Liver (tissue), 9 donors: ENCODE data around the gene LTBP4. TPM values are rescaled to one million over a fixed set of nuclear protein-coding genes. Genes with fewer than 3 reads are reported as not detected.

Experiments
- DNase-seq: peaks from one replicate; pipeline ENCODE4 v3.0.0-alpha.2; 2017; ENCODE audit warnings: low spot score
- H3K27ac ChIP-seq, 2 donors: one replicate each; pipeline ENCODE4 v1.7.0; 2013; ENCODE audit warnings: inconsistent platforms in 2 of 2, low read length in 2 of 2, control low read depth in 1 of 2, low read depth in 1 of 2, mild to moderate bottlenecking in 1 of 2
- H3K27me3 ChIP-seq, 4 donors: one replicate each; pipeline versions ENCODE4 v1.6.1 to v1.7.0; 2013; ENCODE audit warnings: low read length in 3 of 4, inconsistent platforms in 1 of 4, mild to moderate bottlenecking in 1 of 4, moderate library complexity in 1 of 4; ENCODE audit not compliant: control insufficient read depth in 4 of 4, insufficient read depth in 4 of 4
- H3K36me3 ChIP-seq, 4 donors: one replicate each; pipeline versions ENCODE4 v1.6.1 to v1.7.0; 2013; ENCODE audit warnings: low read length in 3 of 4, mild to moderate bottlenecking in 3 of 4, low read depth in 1 of 4, moderate library complexity in 1 of 4; ENCODE audit not compliant: control insufficient read depth in 4 of 4, insufficient read depth in 3 of 4
- H3K4me1 ChIP-seq, 4 donors: one replicate each; pipeline versions ENCODE4 v1.6.1 to v1.7.0; 2013; ENCODE audit warnings: low read length in 3 of 4, mild to moderate bottlenecking in 3 of 4, moderate library complexity in 1 of 4; ENCODE audit not compliant: control insufficient read depth in 4 of 4, insufficient read depth in 4 of 4
- H3K4me3 ChIP-seq, 3 donors: one replicate each; pipeline versions ENCODE4 v1.6.1 to v1.7.0; 2013; ENCODE audit warnings: low read length in 3 of 3, control low read depth in 1 of 3, low read depth in 1 of 3, mild to moderate bottlenecking in 1 of 3
- H3K9ac ChIP-seq, 2 donors: one replicate each; pipeline ENCODE4 v1.7.0; 2013; ENCODE audit warnings: low read length in 2 of 2, mild to moderate bottlenecking in 2 of 2, moderate library complexity in 2 of 2, control low read depth in 1 of 2, low read depth in 1 of 2
- H3K9me3 ChIP-seq, 4 donors: one replicate each; pipeline versions ENCODE4 v1.6.1 to v1.7.0; 2013; ENCODE audit warnings: low read length in 3 of 4; ENCODE audit not compliant: control insufficient read depth in 4 of 4
- EGR1 ChIP-seq, 2 donors: IDR thresholded peaks; 2 replicates each; pipeline ENCODE4 v1.6.1; 2016 to 2018; ENCODE audit warnings: antibody characterized with exemption in 2 of 2, low read depth in 2 of 2
- FOXA2 ChIP-seq: IDR thresholded peaks from 2 replicates; pipeline ENCODE4 v1.6.1; 2016; ENCODE audit warnings: antibody characterized with exemption
- GABPA ChIP-seq, 2 donors: IDR thresholded peaks in 1 of 2; conservative IDR thresholded peaks in 1 of 2; 2 replicates each; pipeline ENCODE4 v1.6.1; 2016; ENCODE audit warnings: antibody characterized with exemption in 2 of 2, mild to moderate bottlenecking in 1 of 2, moderate library complexity in 1 of 2
- HNF4A ChIP-seq, 2 donors: conservative IDR thresholded peaks; 2 replicates each; pipeline ENCODE4 v1.6.1; 2016; ENCODE audit warnings: antibody characterized with exemption in 2 of 2, mild to moderate bottlenecking in 2 of 2
- JUND ChIP-seq, 2 donors: IDR thresholded peaks; 2 replicates each; pipeline ENCODE4 v1.6.1; 2016; ENCODE audit warnings: antibody characterized with exemption in 2 of 2
- NR2F2 ChIP-seq: IDR thresholded peaks from 2 replicates; pipeline ENCODE4 v1.6.1; 2016; ENCODE audit warnings: antibody characterized with exemption
- RAD21 ChIP-seq, 2 donors: IDR thresholded peaks; 2 replicates each; pipeline ENCODE4 v1.6.1; 2016; ENCODE audit warnings: antibody characterized with exemption in 2 of 2, mild to moderate bottlenecking in 2 of 2
- RXRA ChIP-seq, 2 donors: IDR thresholded peaks; 2 replicates each; pipeline ENCODE4 v1.6.1; 2017 to 2018; ENCODE audit warnings: antibody characterized with exemption in 2 of 2, mild to moderate bottlenecking in 1 of 2
- SP1 ChIP-seq: IDR thresholded peaks from 2 replicates; pipeline ENCODE4 v1.6.1; 2018; ENCODE audit warnings: antibody characterized with exemption, mild to moderate bottlenecking
- TAF1 ChIP-seq: conservative IDR thresholded peaks from 2 replicates; pipeline ENCODE4 v1.6.1; 2016; ENCODE audit warnings: antibody characterized with exemption, mild to moderate bottlenecking
- YY1 ChIP-seq: IDR thresholded peaks from 2 replicates; pipeline ENCODE4 v1.6.1; 2016; ENCODE audit warnings: antibody characterized with exemption, mild to moderate bottlenecking
- WGBS: extraction: QIAGEN DNeasy Blood & Tissue Kit; methylation state at CpG from one replicate; pipeline ENCODE4 v1.1.7; 2013; 5-methylcytosine and 5-hydroxymethylcytosine counted together
- polyA plus RNA-seq, 2 donors: library from polyadenylated mRNA; stranded (reverse) in 1 of 2; unstranded in 1 of 2; fragments of 200-250 nt in 1 of 2; fragments of >200 nt in 1 of 2; fragmentation: Nextera tagmentation in 1 of 2; extraction: Ambion mirVana in 1 of 2; gene quantifications; one replicate each; pipeline versions ENCODE4 v1.2.1 to v1.2.3, GENCODE V29; 2013 to 2015
- total RNA-seq, 2 donors: library from RNA; depleted of rRNA; stranded (reverse); fragments of >200 nt; gene quantifications; one replicate each; pipeline ENCODE4 v1.2.3, GENCODE V29; 2014
- TF ChIP-seq, protein P1 (sequence below): IDR thresholded peaks from 2 replicates; pipeline ENCODE4 v1.6.1; 2016; ENCODE audit warnings: antibody characterized with exemption, mild to moderate bottlenecking
- TF ChIP-seq, protein P2 (sequence below): IDR thresholded peaks from 2 replicates; pipeline ENCODE4 v1.6.1; 2016; ENCODE audit warnings: antibody characterized with exemption
- TF ChIP-seq, protein P3 (sequence below): IDR thresholded peaks from 2 replicates; pipeline ENCODE4 v1.6.1; 2016; ENCODE audit warnings: antibody characterized with exemption
- TF ChIP-seq, protein P4 (sequence below): IDR thresholded peaks from 2 replicates; pipeline ENCODE4 v1.6.1; 2016; ENCODE audit warnings: antibody characterized with exemption
- donor health status: healthy.
- donor health status: healthy.
- donor health status: healthy.
- donor health status: healthy.
- donor health status: healthy.

Gene LTBP4
- total and polyA plus RNA-seq, 4 donors = 9.6 to 28.7 (median 17.8) TPM

DNA sequence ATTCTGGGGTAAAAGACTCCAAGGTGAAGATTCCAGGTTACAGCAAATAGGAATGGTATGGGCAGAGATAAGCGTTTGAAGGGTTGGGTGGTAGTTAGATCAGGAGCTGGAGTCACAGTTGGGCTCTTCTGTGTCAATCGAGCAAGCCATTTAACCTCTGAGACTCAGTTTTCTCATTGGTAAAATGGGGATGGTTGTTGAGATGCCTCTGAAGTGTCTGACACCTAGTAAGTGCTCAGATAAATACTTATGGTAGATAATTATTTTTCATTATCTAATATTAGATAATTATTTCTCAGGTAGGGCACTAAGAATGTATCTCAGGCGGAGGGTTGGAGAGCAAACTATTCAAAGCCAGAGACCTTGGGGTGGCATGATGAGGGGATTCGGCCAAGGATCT lies 7.8 kb downstream of the LTBP4 start:
- H3K4me1 ChIP-seq = peaks cover 19 to 36% (median 24%) of the 10 kb centered on the region in 4 donors
- no peak for TF ChIP-seq GABPA (IDR thresholded peaks at IDR 0.05 in 1 of 2, conservative IDR thresholded peaks at IDR 0.05 in 1 of 2)
- WGBS = 74% methylated on average over 4 of the region's 4 CpGs
- H3K9me3 ChIP-seq = no peaks in the 10 kb centered on the region
- no peak for DNase-seq
- peaks cover 0 to 3% (median 0%) of the 10 kb centered on the region in 4 donors for H3K27me3 ChIP-seq
- no peak overlapping the region for H3K27ac ChIP-seq
- peaks cover 0 to 1% (median 0%) of the 10 kb centered on the region in 4 donors for H3K36me3 ChIP-seq
- no peak overlapping the region for H3K4me3 ChIP-seq
- no peak overlapping the region for H3K9ac ChIP-seq

DNA sequence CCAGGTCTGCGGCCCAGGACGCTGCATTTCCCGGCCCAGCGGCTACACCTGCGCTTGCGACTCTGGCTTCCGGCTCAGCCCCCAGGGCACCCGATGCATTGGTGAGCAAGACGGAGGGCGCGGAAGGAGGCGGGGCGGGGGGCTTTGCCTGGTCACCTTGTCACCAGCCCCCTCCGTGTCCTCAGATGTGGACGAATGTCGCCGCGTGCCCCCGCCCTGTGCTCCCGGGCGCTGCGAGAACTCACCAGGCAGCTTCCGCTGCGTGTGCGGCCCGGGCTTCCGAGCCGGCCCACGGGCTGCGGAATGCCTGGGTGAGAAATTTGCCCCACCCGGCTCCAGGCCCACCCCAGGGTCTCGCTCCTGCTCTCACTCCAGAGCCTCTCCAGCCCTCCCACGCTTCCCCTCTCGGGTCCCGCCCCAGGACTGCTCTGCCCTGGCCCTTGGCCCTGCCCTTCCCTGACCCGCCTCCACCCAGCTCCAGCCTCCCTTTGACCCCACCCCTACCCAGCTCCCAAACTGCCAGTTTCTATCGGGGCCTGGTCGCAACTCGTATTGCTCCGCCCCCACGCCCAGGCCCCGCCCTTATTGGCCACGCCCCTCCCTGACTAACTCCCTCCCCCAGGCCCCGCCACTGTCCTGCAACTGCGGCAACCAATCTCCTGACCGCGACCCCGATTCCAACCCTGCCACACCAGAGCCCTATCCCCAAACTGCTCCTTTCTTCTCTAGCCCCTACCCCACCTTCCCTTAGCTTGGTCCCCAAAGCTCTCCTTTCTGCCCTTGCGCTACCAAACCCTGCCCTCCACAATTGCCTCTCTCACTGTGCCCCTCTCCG lies 8.6 kb downstream of the LTBP4 start:
- Histone ChIP-seq H3K36me3 (peaks cover 0 to 1% (median 0%) of the 10 kb centered on the region in 4 donors), H3K27ac (peak overlapping the region; percentile 51 to 58), H3K4me3 (peak overlapping the region in 2 of 3 donors; percentile 24 to 50), H3K9ac (no peak overlapping the region), H3K9me3 (no peaks in the 10 kb centered on the region), H3K27me3 (peaks cover 0 to 4% (median 1%) of the 10 kb centered on the region in 4 donors), H3K4me1 (peaks cover 14 to 36% (median 19%) of the 10 kb centered on the region in 4 donors)
- peak; percentile 52 to 73 for TF ChIP-seq RXRA (IDR thresholded peaks at IDR 0.05)
- peak in 1 of 2 donors; percentile 34 for TF ChIP-seq HNF4A (conservative IDR thresholded peaks at IDR 0.05)
- peak; percentile 80 for TF ChIP-seq NR2F2
- TF ChIP-seq, protein P1, sequence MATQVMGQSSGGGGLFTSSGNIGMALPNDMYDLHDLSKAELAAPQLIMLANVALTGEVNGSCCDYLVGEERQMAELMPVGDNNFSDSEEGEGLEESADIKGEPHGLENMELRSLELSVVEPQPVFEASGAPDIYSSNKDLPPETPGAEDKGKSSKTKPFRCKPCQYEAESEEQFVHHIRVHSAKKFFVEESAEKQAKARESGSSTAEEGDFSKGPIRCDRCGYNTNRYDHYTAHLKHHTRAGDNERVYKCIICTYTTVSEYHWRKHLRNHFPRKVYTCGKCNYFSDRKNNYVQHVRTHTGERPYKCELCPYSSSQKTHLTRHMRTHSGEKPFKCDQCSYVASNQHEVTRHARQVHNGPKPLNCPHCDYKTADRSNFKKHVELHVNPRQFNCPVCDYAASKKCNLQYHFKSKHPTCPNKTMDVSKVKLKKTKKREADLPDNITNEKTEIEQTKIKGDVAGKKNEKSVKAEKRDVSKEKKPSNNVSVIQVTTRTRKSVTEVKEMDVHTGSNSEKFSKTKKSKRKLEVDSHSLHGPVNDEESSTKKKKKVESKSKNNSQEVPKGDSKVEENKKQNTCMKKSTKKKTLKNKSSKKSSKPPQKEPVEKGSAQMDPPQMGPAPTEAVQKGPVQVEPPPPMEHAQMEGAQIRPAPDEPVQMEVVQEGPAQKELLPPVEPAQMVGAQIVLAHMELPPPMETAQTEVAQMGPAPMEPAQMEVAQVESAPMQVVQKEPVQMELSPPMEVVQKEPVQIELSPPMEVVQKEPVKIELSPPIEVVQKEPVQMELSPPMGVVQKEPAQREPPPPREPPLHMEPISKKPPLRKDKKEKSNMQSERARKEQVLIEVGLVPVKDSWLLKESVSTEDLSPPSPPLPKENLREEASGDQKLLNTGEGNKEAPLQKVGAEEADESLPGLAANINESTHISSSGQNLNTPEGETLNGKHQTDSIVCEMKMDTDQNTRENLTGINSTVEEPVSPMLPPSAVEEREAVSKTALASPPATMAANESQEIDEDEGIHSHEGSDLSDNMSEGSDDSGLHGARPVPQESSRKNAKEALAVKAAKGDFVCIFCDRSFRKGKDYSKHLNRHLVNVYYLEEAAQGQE = no peak
- TF ChIP-seq FOXA2 = no peak
- TF ChIP-seq, protein P2, sequence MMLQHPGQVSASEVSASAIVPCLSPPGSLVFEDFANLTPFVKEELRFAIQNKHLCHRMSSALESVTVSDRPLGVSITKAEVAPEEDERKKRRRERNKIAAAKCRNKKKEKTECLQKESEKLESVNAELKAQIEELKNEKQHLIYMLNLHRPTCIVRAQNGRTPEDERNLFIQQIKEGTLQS = no peak
- peak in 1 of 2 donors; percentile 42 for TF ChIP-seq EGR1 (IDR thresholded peaks at IDR 0.05; ENCODE audit: low read depth in 2 of 2)
- TF ChIP-seq SP1 = peak; percentile 69
- WGBS = 6% methylated on average over 50 of the region's 50 CpGs
- peak; percentile 94 for DNase-seq

DNA sequence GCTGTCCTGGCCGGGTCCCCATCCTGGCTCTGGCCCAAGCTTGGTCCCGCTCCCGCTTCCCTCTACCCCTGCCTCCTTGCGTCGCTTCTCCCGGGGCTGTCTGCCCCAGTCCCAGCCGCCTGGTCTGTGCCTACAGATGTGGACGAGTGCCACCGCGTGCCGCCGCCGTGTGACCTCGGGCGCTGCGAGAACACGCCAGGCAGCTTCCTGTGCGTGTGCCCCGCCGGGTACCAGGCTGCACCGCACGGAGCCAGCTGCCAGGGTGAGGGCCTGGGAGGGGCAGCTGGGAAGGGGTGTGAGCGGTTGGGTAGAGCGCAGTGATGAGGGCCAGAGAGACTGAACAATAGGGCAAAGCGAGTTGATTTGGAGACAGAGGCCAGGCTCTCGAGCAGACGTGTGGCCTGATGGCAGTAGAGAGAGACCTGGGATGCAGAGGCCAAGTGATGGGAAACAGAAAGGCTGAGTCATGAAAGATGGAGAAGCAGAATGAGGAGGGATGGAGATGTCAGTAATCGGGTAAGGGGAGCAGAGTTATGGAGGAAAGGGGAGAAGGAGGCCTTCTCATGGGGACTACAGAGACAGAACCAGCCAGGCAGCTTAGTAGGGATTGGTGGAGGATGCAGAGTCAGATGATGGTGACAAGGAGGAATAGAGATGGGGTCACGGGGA lies 9.4 kb downstream of the LTBP4 start:
- peak overlapping the region; percentile 51 to 58 for H3K27ac ChIP-seq
- peaks cover 10 to 29% (median 12%) of the 10 kb centered on the region in 4 donors for H3K4me1 ChIP-seq
- H3K9ac ChIP-seq = no peak overlapping the region
- DNase-seq = no peak
- peaks cover 0 to 4% (median 1%) of the 10 kb centered on the region in 4 donors for H3K27me3 ChIP-seq
- 20% methylated on average over 29 of the region's 29 CpGs for WGBS
- H3K36me3 ChIP-seq = peaks cover 0 to 1% (median 0%) of the 10 kb centered on the region in 4 donors
- peak overlapping the region in 1 of 3 donors; percentile 1 for H3K4me3 ChIP-seq
- no peaks in the 10 kb centered on the region for H3K9me3 ChIP-seq
- TF ChIP-seq FOXA2 = no peak
- TF ChIP-seq JUND (IDR thresholded peaks at IDR 0.05) = no peak
- TF ChIP-seq YY1 = no peak
- TF ChIP-seq, protein P3, sequence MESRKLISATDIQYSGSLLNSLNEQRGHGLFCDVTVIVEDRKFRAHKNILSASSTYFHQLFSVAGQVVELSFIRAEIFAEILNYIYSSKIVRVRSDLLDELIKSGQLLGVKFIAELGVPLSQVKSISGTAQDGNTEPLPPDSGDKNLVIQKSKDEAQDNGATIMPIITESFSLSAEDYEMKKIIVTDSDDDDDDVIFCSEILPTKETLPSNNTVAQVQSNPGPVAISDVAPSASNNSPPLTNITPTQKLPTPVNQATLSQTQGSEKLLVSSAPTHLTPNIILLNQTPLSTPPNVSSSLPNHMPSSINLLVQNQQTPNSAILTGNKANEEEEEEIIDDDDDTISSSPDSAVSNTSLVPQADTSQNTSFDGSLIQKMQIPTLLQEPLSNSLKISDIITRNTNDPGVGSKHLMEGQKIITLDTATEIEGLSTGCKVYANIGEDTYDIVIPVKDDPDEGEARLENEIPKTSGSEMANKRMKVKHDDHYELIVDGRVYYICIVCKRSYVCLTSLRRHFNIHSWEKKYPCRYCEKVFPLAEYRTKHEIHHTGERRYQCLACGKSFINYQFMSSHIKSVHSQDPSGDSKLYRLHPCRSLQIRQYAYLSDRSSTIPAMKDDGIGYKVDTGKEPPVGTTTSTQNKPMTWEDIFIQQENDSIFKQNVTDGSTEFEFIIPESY = no peak
- TF ChIP-seq, protein P4, sequence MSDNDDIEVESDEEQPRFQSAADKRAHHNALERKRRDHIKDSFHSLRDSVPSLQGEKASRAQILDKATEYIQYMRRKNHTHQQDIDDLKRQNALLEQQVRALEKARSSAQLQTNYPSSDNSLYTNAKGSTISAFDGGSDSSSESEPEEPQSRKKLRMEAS = no peak
- TF ChIP-seq, protein P2 = no peak
- TF ChIP-seq TAF1 = no peak
- TF ChIP-seq RAD21 (IDR thresholded peaks at IDR 0.05) = no peak
- TF ChIP-seq SP1 = no peak
- TF ChIP-seq, protein P1 = no peak
- no peak for TF ChIP-seq NR2F2
